Neural crest cell (in vitro differentiated cells): Measurements from ENCODE around the gene ZC3H12C. TPM values are rescaled to one million over a fixed set of nuclear protein-coding genes. Genes with fewer than 3 reads are reported as not detected.

Source experiments
- DNase-seq: peaks from one replicate; pipeline ENCODE4 v3.0.0; 2021; ENCODE audit warnings: low read depth, mixed read lengths, low spot score
- H3K27ac Mint-ChIP-seq: one replicate; pipeline ENCODE4 v1.8.0; 2021; ENCODE audit warnings: mild to moderate bottlenecking, mixed read lengths; ENCODE audit not compliant: unreplicated experiment
- H3K27me3 Mint-ChIP-seq: 2 replicates; pipeline ENCODE4 v1.8.0; 2021; ENCODE audit warnings: low read depth, mild to moderate bottlenecking, mixed read lengths
- H3K36me3 Mint-ChIP-seq: 2 replicates; pipeline ENCODE4 v1.8.0; 2021; ENCODE audit warnings: low read depth, mild to moderate bottlenecking, mixed read lengths
- H3K4me1 Mint-ChIP-seq: 2 replicates; pipeline ENCODE4 v1.8.0; 2021; ENCODE audit warnings: mixed read lengths
- H3K4me3 Mint-ChIP-seq: one replicate; pipeline ENCODE4 v1.8.0; 2021; ENCODE audit warnings: mild to moderate bottlenecking, mixed read lengths
- H3K9me3 Mint-ChIP-seq: 2 replicates; pipeline ENCODE4 v1.8.0; 2021; ENCODE audit warnings: mixed read lengths
- CTCF ChIP-seq: fragments of 200-600 bp; sonication (generic); conservative IDR thresholded peaks from 2 replicates; pipeline ENCODE4 v1.5.0; 2021; ENCODE audit warnings: antibody characterized with exemption, mild to moderate bottlenecking
- total RNA-seq: library from RNA; stranded (reverse); gene quantifications from 2 replicates; pipeline ENCODE4 v1.2.1, GENCODE V29; 2021

ZC3H12C gene
- total RNA-seq, 1 donor from 2014 or later = 14.4 TPM

DNA sequence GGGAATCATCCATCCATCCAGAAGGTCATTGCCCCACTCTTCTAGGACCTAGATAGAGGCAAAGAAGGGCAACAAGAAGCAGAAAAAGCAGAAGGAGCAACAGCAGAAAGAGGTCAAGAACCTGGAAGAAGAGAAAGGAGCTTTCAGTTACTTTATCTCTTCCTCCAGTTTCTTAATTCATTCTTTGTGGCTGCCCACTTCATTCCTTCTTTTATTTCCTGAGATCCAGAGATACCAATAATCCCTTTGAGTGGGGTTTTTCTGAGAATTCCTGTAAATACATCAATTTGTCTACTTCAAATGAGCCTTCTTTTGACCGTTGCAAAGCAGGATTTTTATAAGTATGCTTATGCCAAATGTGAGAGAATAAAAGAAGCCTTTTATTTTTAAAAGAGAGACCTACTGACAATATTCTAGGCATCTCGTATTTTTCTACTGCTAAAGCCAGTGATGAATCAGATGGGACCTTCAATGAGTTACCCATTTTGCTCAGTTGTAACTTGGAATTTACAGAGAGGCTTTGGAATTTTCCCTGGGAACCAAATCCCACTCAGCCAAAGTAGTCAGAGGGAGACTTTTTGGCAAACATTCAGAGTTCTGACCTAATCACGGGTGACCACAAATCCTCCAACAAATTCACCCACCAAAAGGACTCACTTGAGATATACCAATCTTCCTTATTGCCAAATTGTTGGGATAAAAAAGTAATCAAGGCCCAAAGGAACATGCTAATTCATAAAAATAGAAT is 54.9 kb downstream of the ZC3H12C start:
- no peak for DNase-seq
- Mint-ChIP-seq H3K4me1 (peaks cover 30% of the 10 kb centered on the region), H3K36me3 (peaks cover 23% of the 10 kb centered on the region), H3K27ac (no peak overlapping the region), H3K9me3 (peaks cover 3% of the 10 kb centered on the region), H3K4me3 (no peak overlapping the region), H3K27me3 (no peaks in the 10 kb centered on the region)
- no peak for TF ChIP-seq CTCF

DNA sequence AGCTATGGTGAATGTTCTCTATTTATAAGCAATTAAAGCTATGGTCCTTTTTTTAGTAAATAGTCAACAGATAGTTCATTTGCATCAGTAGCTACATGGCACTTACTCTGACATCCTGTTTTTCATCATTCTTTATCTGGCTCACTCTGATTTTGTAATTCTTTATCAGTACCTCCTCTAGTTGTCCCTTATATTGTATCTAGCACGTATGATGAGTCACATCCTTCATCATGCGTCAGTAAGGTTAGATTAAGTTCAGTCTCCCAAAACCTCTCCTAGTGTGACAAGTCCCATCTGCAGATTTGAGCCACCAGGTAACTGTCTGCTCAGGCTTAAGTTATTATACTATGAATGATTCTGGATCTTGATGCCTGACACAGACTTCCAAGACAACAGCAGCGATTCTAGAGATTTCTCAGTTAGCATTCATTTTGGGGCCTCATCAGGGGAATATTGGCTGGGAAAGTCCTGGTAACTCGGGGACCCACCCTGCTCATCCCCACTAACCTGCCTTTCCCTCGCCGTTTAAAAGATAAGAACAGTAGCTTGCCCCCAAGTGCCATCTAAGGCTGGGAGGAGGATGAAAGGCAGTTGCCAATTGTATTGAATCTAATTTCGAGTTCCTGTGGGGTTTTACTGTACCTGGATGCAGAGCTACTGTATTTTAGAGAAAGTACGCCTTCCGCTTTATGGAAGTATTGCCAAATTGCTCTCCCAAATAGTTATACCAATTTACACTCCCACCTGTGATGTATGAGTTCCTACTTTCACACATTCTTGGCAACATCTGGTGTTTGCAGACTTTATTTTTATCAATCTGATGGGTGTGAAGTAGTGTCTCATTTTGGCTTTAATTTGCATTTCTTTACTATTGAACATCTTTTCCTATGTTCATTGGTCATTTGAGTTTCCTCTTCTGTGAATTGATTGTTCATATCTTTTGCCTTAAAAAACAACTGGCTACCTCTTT is 55.9 kb downstream of the ZC3H12C start:
- H3K4me3 Mint-ChIP-seq = no peak overlapping the region
- H3K27me3 Mint-ChIP-seq = no peaks in the 10 kb centered on the region
- no peak for TF ChIP-seq CTCF
- H3K9me3 Mint-ChIP-seq = peaks cover 3% of the 10 kb centered on the region
- H3K27ac Mint-ChIP-seq = no peak overlapping the region
- peaks cover 30% of the 10 kb centered on the region for H3K4me1 Mint-ChIP-seq
- no peak for DNase-seq
- peaks cover 29% of the 10 kb centered on the region for H3K36me3 Mint-ChIP-seq

- Mint-ChIP-seq H3K9me3 (no peaks in the 10 kb centered on the region), H3K36me3 (peaks cover 10% of the 10 kb centered on the region), H3K27me3 (no peaks in the 10 kb centered on the region), H3K4me3 (no peak overlapping the region), H3K4me1 (peaks cover 21% of the 10 kb centered on the region), H3K27ac (peak overlapping the region; percentile 17)
- no peak for DNase-seq
- no peak for TF ChIP-seq CTCF
These were observed 59.0 kb downstream of the ZC3H12C start for GRCh38 chr11:110152199-110152598.

DNA sequence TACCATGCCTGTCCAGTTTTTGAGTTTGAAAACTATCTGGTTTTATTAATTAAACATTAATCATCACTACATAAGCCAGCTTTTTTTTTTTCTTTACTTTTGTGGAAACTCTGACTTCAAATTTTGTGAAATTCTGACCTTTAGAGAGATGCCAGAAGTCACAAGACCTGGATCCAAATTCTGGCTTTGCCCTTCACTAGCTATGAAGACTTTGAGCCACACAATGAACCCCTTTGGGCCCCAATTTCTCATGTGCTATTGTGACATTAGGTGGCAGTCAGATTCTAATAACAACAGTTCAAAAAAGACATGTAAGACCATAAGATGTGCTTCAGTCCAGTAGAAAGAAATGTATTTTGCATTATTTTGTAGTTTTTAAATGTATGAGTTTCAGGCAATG is 60.3 kb downstream of the ZC3H12C start:
- H3K27ac Mint-ChIP-seq = no peak overlapping the region
- H3K36me3 Mint-ChIP-seq = peaks cover 9% of the 10 kb centered on the region
- H3K4me3 Mint-ChIP-seq = no peak overlapping the region
- no peaks in the 10 kb centered on the region for H3K27me3 Mint-ChIP-seq
- H3K9me3 Mint-ChIP-seq = no peaks in the 10 kb centered on the region
- no peak for TF ChIP-seq CTCF
- H3K4me1 Mint-ChIP-seq = peaks cover 18% of the 10 kb centered on the region
- no peak for DNase-seq

GRCh38 chr11:110156503-110156902 is 63.3 kb downstream of the ZC3H12C start:
- Mint-ChIP-seq H3K4me1 (peaks cover 7% of the 10 kb centered on the region), H3K9me3 (no peaks in the 10 kb centered on the region), H3K27ac (no peak overlapping the region), H3K27me3 (no peaks in the 10 kb centered on the region), H3K4me3 (no peak overlapping the region), H3K36me3 (peaks cover 11% of the 10 kb centered on the region)
- DNase-seq = no peak
- no peak for TF ChIP-seq CTCF
